LHCN-M2 (cell line): ENCODE results near the gene RHEX. TPM values are rescaled to one million over a fixed set of nuclear protein-coding genes. Genes with fewer than 3 reads are reported as not detected.
A peak's percentile ranks its signal among the peaks of the same experiment; 100 is the strongest.
"Not testable (repeated sequence)": the region's sequence is repeated elsewhere in the genome, so short reads cannot be mapped to it uniquely, and the experiment has no call there.

Source experiments
- DNase-seq: peaks from one replicate; pipeline ENCODE4 v3.0.0-alpha.2; 2012; ENCODE audit warnings: low read depth
- total RNA-seq: library from RNA; depleted of rRNA; stranded (reverse); fragments of >200 nt; gene quantifications from 2 replicates; pipeline ENCODE4 v1.2.3, GENCODE V29; 2014

Gene RHEX
- total RNA-seq, 1 experiment from 2014 or later: not detected

GRCh38 chr1:206030191-206030590 is 22.8 kb upstream of the RHEX start:
- no peak for DNase-seq

DNA sequence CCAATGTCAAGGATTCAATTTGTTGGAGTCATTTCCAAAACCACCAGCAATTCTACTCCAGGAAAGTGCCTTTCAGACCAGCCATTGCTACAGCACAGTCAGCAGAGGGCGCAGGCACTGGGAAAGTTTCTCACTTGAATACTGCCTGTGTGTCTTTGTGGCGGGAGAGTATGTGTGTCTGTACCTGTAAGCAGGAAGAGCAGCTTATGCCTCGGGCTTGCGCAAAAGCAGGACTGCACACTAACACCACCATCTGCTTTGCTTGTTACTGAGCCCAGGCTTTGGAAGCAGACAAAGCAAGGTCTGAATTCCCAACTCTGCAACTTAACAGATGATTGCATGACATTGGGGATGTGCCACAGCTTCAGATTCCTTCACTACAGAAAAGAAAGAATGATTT is 22.3 kb upstream of the RHEX start:
- DNase-seq: peak; percentile 53

DNA sequence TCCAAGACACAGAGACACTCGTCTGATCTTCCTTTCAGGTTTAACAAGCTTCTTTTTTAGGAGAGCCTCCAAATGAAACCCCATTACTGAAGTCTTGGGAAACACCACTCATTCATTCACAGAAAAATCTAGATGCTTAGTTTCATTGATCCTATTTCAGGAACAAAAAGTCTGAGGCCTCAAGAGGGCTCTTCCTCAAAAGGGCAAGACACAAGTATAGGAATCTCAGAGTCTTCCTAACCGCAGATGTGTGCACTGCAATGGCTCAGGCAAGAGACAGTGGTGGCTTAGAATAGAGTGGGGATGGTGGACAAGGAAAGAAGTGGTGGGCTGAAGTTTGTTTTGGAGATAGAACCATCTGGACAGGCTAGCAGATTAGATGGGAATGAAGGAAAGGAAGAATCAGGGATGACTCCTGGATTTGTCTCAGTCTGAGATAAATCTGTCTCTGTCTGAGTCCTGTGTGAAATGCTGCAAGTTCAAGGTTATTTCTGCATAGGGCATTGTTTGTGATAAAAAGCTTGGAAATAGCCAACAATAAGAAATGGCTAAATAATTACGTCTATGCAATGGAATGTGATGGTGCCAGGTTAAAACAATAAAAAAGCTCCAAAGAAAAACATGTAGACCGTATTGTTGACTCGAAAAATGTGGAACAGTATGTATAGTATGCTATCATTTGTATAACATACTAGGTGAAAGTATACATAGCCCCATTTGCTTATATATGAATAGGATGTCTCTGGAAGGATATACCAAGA is 20.4 kb upstream of the RHEX start:
- DNase-seq: no peak

DNA sequence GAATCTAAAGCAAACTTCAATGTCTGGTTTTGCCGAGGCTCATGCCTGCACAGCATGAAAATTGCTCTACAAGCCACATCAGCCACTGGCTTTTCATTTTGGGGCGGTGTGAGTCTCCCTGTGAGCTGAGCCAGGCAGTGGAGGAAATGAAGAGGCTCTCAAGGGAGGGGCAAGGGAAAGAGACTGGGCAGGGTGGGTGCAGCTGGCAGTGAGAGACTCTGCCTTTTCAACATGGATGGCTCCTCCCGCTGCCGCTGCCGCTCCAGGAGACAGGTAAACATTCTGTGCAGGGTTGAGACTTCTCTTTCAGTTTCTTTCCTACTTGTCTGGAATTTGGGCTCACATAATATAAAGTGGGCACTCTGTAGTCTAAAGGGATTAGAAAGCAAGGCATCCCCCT is 17.9 kb upstream of the RHEX start:
- no peak for DNase-seq

- DNase-seq: no peak
These were observed 16.1 kb upstream of the RHEX start for GRCh38 chr1:206036663-206037455.

GRCh38 chr1:206037581-206037980 is 15.4 kb upstream of the RHEX start:
- no peak for DNase-seq

- DNase-seq: no peak
These were observed 13.7 kb upstream of the RHEX start for GRCh38 chr1:206039046-206039973.

GRCh38 chr1:206040328-206040727 is 12.6 kb upstream of the RHEX start:
- DNase-seq: no peak

GRCh38 chr1:206041640-206042039 is 11.3 kb upstream of the RHEX start:
- DNase-seq: no peak

GRCh38 chr1:206047271-206047670 is 5.7 kb upstream of the RHEX start:
- no peak for DNase-seq

- no peak for DNase-seq
These were observed 4.4 kb upstream of the RHEX start for GRCh38 chr1:206048582-206048981.

DNA sequence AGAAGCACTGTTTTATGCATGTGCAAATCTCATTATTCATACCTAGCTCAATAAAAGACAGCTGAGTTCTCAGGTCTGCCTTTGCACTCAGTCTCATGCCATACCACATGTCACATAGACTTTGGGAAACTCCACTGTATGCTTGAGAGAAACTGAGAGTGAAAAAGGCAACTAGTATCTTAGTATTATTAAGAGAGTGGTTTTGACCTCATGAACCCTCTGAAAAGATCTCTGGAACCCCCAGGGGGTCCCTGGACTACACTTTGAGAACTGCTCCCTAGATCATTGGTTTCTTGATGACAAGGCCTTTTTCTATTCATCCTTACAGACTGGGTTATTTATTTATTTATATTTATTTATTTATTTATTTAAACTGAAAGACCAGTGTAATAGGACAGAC is 3.7 kb upstream of the RHEX start:
- no peak for DNase-seq

DNA sequence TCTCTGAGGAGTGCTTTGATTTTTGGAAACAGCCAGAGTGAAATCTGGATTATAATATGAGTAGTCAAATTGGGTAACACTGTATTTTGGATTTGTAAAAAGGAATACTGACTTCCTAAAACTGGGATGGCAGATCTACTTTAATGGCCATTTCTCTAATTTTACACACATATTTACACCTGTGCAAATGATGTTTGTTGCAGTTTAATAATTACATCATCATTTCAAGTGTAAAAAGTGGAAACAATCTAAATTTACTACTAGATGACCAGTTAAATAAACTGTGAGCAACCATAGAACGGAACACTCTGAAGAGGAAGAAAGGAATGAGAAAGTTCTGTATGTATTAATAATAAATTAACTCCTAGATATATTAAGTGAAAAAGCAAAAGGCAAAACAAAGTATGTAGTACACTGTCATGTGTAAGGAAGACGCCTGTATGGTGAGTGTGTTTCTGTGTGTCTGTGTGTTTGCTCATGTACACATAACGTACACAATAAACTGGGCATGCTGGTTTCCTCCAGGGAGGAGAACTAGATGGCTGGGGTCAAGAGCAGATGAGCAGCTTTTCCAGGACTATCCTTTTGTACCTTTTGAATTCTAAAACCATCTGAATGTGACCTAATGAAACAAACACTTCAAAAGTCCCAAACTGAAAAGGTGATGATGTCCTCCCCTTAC is 2.9 kb upstream of the RHEX start:
- no peak for DNase-seq

GRCh38 chr1:206050655-206051235 is 2.2 kb upstream of the RHEX start:
- DNase-seq: no peak

GRCh38 chr1:206052231-206052865 is 625 bp upstream of the RHEX start:
- not testable (repeated sequence) for DNase-seq

- not testable (repeated sequence) for DNase-seq
These were observed 643 bp downstream of the RHEX start for GRCh38 chr1:206053616-206054015.

GRCh38 chr1:206055069-206055625 is 2.2 kb downstream of the RHEX start:
- not testable (repeated sequence) for DNase-seq

GRCh38 chr1:206055639-206056323 is 2.8 kb downstream of the RHEX start:
- DNase-seq: not testable (repeated sequence)

DNA sequence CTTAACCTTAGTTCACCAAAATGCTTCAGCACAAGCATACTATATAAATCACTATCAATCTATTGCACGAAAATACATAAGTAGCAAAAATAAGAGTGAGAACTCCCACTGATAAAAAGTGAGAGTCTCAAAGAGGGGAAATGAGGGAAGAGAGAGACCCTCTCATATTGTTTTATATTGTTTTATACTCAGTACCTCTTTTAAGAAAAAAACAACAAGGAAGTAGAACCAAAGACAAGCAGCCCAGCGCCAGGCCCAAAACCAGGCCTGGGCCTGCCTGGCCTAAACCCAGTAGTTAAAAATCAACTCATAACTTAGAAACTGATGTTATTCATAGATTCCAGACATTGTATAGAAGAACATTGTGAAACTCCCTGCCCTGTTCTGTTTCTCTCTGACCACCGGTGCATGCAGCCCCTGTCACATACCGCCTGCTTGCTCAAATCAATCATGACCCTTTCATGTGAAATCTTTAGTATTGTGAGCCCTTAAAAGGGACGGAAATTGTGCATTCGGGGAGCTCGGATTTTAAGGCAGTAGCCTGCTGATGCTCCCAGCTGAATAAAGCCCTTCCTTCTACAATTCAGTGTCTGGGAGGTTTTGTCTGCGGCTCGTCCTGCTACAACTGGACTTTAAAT is 5.4 kb downstream of the RHEX start:
- not testable (repeated sequence) for DNase-seq
